Stimulated activated CD4-positive, alpha-beta T cell treated with anti-CD3 and anti-CD28 coated beads, Interleukin-15, amount 100 ng/mL, for 1 hour (primary cell): Measurements from ENCODE around the gene NCS1.

Experiments
- DNase-seq, 2 donors: peaks; one replicate each; pipeline ENCODE4 v3.0.0-alpha.2; 2020; ENCODE audit warnings: low read depth in 1 of 2, low spot score in 1 of 2

NCS1 gene

GRCh38 chr9:130172161-130172857 is at the start of gene NCS1:
NCS1 (plus strand) TSS chr9:130172404; CDS start chr9:130172664, 260 bp downstream.
- DNase-seq: peak in 1 of 2 donors; percentile 37

GRCh38 chr9:130122456-130122855 is 49.7 kb upstream of the NCS1 start:
- no peak for DNase-seq

GRCh38 chr9:130124085-130124860 is 47.9 kb upstream of the NCS1 start:
- no peak for DNase-seq

GRCh38 chr9:130126721-130127433 is 45.3 kb upstream of the NCS1 start:
- DNase-seq: no peak

GRCh38 chr9:130128251-130128650 is 44.0 kb upstream of the NCS1 start:
- peak; percentile 21 to 64 for DNase-seq

- DNase-seq: peak; percentile 17 to 34
These were observed 43.3 kb upstream of the NCS1 start for GRCh38 chr9:130128733-130129431.

GRCh38 chr9:130129432-130130061 is 42.7 kb upstream of the NCS1 start:
- no peak for DNase-seq

GRCh38 chr9:130132746-130133145 is 39.5 kb upstream of the NCS1 start:
- DNase-seq: no peak

GRCh38 chr9:130137081-130137640 is 35.0 kb upstream of the NCS1 start:
- no peak for DNase-seq

GRCh38 chr9:130137641-130138081 is 34.5 kb upstream of the NCS1 start:
- DNase-seq: no peak

- no peak for DNase-seq
These were observed 34.0 kb upstream of the NCS1 start for GRCh38 chr9:130138171-130138653.

GRCh38 chr9:130138791-130139190 is 33.4 kb upstream of the NCS1 start:
- no peak for DNase-seq

GRCh38 chr9:130139251-130139650 is 33.0 kb upstream of the NCS1 start:
- DNase-seq: no peak

GRCh38 chr9:130140706-130141105 is 31.5 kb upstream of the NCS1 start:
- no peak for DNase-seq

- DNase-seq: no peak
These were observed 30.1 kb upstream of the NCS1 start for GRCh38 chr9:130142056-130142455.

- DNase-seq: no peak
These were observed 29.6 kb upstream of the NCS1 start for GRCh38 chr9:130142641-130143040.

- DNase-seq: no peak
These were observed 28.8 kb upstream of the NCS1 start for GRCh38 chr9:130143279-130143893.

- no peak for DNase-seq
These were observed 28.2 kb upstream of the NCS1 start for GRCh38 chr9:130143958-130144366.

GRCh38 chr9:130144703-130145102 is 27.5 kb upstream of the NCS1 start:
- DNase-seq: no peak

GRCh38 chr9:130145658-130146057 is 26.5 kb upstream of the NCS1 start:
- no peak for DNase-seq
